Esophagus muscularis mucosa (tissue), 4 donors: Measurements from ENCODE around the gene TIGD1. TPM values are rescaled to one million over a fixed set of nuclear protein-coding genes. Genes with fewer than 3 reads are reported as not detected.

ENCODE experiments used
- DNase-seq: peaks from one replicate; pipeline ENCODE4 v3.0.0-alpha.2; 2017; ENCODE audit errors: extremely low spot score
- H3K27ac ChIP-seq, 4 donors: fragments of 200-600 bp; sonication (generic); replicated peaks in 1 of 4; 1 replicate in 3 of 4; 2 replicates in 1 of 4; pipeline ENCODE4 v1.5.1; 2016 to 2019; ENCODE audit warnings: mild to moderate bottlenecking in 1 of 4
- H3K27me3 ChIP-seq, 4 donors: fragments of 200-600 bp; sonication (generic); one replicate each; pipeline versions ENCODE4 v1.5.1 to v1.6.0; 2016 to 2019
- H3K36me3 ChIP-seq, 4 donors: fragments of 200-600 bp; sonication (generic); one replicate each; pipeline ENCODE4 v1.5.1; 2016 to 2019
- H3K4me1 ChIP-seq, 4 donors: fragments of 200-600 bp; sonication (generic); one replicate each; pipeline ENCODE4 v1.5.1; 2016 to 2019
- H3K4me3 ChIP-seq, 4 donors: fragments of 200-600 bp; sonication (generic); 1 replicate in 2 of 4; 2 replicates in 2 of 4; pipeline ENCODE4 v1.5.1; 2016 to 2019; ENCODE audit warnings: mild to moderate bottlenecking in 4 of 4, moderate library complexity in 1 of 4
- H3K9me3 ChIP-seq, 4 donors: fragments of 200-600 bp; sonication (generic); 1 replicate in 3 of 4; 2 replicates in 1 of 4; pipeline ENCODE4 v1.5.1; 2016 to 2019
- EP300 ChIP-seq: sonication (generic); formaldehyde crosslinking; IDR thresholded peaks from one replicate; pipeline ENCODE4 v1.6.1; 2017; ENCODE audit warnings: antibody characterized with exemption
- POLR2A ChIP-seq: fragments of 450-650 bp; IDR thresholded peaks from one replicate; pipeline ENCODE4 v1.6.1; 2017; ENCODE audit warnings: antibody characterized with exemption, moderate library complexity, mild to moderate bottlenecking, low read depth
- POLR2AphosphoS5 ChIP-seq, 2 donors: sonication (generic); formaldehyde crosslinking; IDR thresholded peaks; one replicate each; pipeline ENCODE4 v1.6.1; 2017; ENCODE audit warnings: antibody characterized with exemption in 2 of 2
- WGBS: methylation state at CpG from one replicate; pipeline ENCODE4 v1.1.5; 2018; 5-methylcytosine and 5-hydroxymethylcytosine counted together
- intact Hi-C: fragments of 100-400 bp; cut with DNase I; formaldehyde crosslinking; loops from one replicate; pipeline ENCODE4 v1.15.1; 2023
- total RNA-seq, 4 donors: library from RNA; depleted of rRNA; stranded (reverse); fragments of >200 nt; gene quantifications; one replicate each; pipeline versions ENCODE4 v1.1.0 to v1.2.1, GENCODE V29; 2016
- TF ChIP-seq, protein P1 (sequence below), 3 experiments: fragments of 200-600 bp in 2 of 3; fragments of 450-650 bp in 1 of 3; sonication (generic) in 2 of 3; IDR thresholded peaks; one replicate each; pipeline ENCODE4 v1.5.1; 2017 to 2019; ENCODE audit warnings: antibody characterized with exemption in 3 of 3, mild to moderate bottlenecking in 2 of 3, moderate library complexity in 1 of 3

Gene TIGD1
- total RNA-seq, 4 donors from 2014 or later = 1.2 to 1.7 (median 1.6) TPM

DNA sequence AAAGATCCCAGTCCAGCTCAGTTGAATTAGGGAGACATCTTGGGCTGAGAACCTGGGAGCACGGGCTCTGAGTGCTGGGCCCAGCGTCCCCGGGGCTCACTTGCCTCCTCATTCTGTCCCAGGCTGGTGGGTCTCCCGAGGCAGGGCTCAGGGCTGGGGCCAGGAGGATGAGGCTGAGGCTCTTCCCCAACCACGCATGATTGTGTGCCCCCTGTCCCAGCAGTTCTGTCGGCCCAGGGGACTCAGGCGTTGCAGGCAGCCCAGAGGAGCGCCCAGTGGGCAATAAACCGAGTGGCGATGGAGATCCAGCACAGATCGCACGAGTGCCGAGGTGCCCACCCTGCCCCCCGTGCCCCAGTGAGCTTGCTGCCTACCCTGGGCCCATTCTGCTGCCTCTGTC is 29.3 kb downstream of the TIGD1 start:
- Histone ChIP-seq H3K27ac (no peak overlapping the region), H3K9me3 (no peaks in the 10 kb centered on the region), H3K36me3 (no peaks in the 10 kb centered on the region), H3K4me3 (no peak overlapping the region), H3K4me1 (peaks cover 31 to 43% (median 38%) of the 10 kb centered on the region in 4 donors), H3K27me3 (peaks cover 6 to 87% (median 44%) of the 10 kb centered on the region in 4 donors)
- intact Hi-C loops = loop anchor here (10.0 kb wide), 1 partner anchor 616 kb away; no protein-coding TSS in a partner anchor
- TF ChIP-seq, protein P1, sequence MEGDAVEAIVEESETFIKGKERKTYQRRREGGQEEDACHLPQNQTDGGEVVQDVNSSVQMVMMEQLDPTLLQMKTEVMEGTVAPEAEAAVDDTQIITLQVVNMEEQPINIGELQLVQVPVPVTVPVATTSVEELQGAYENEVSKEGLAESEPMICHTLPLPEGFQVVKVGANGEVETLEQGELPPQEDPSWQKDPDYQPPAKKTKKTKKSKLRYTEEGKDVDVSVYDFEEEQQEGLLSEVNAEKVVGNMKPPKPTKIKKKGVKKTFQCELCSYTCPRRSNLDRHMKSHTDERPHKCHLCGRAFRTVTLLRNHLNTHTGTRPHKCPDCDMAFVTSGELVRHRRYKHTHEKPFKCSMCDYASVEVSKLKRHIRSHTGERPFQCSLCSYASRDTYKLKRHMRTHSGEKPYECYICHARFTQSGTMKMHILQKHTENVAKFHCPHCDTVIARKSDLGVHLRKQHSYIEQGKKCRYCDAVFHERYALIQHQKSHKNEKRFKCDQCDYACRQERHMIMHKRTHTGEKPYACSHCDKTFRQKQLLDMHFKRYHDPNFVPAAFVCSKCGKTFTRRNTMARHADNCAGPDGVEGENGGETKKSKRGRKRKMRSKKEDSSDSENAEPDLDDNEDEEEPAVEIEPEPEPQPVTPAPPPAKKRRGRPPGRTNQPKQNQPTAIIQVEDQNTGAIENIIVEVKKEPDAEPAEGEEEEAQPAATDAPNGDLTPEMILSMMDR (IDR thresholded peaks at IDR 0.05) = no peak
- no peak for TF ChIP-seq POLR2A
- no peak for TF ChIP-seq EP300
- TF ChIP-seq POLR2AphosphoS5 (IDR thresholded peaks at IDR 0.05) = no peak
- 85% methylated on average over 9 of the region's 14 CpGs for WGBS
- DNase-seq = no peak

DNA sequence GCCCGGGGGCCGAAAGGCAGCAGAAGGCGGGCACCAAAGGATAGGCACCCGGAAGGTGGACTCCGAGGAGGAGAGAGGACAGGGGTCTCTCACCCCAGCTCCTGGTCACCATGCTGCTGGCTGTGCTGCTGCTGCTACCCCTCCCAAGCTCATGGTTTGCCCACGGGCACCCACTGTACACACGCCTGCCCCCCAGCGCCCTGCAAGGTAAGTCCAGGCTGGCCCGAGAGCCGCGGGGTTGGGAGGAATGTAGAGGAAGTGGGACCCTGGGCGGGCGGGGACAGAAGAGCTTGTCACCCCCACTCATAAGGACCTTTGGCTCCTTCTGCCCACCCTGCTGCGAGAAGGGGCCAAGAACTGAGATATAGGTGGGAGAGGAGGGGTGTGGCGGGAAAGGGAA is 29.9 kb downstream of the TIGD1 start:
- Histone ChIP-seq H3K27me3 (peaks cover 6 to 86% (median 42%) of the 10 kb centered on the region in 4 donors), H3K36me3 (no peaks in the 10 kb centered on the region), H3K27ac (no peak overlapping the region), H3K4me3 (no peak overlapping the region), H3K9me3 (no peaks in the 10 kb centered on the region), H3K4me1 (peaks cover 27 to 38% (median 34%) of the 10 kb centered on the region in 4 donors)
- TF ChIP-seq, protein P1 (IDR thresholded peaks at IDR 0.05) = no peak
- TF ChIP-seq EP300 (no peak), POLR2A (no peak), POLR2AphosphoS5 (IDR thresholded peaks at IDR 0.05) (no peak)
- 81% methylated on average over 15 of the region's 15 CpGs for WGBS
- intact Hi-C loops = loop anchor here (10.0 kb wide), 1 partner anchor 616 kb away; no protein-coding TSS in a partner anchor
- no peak for DNase-seq

DNA sequence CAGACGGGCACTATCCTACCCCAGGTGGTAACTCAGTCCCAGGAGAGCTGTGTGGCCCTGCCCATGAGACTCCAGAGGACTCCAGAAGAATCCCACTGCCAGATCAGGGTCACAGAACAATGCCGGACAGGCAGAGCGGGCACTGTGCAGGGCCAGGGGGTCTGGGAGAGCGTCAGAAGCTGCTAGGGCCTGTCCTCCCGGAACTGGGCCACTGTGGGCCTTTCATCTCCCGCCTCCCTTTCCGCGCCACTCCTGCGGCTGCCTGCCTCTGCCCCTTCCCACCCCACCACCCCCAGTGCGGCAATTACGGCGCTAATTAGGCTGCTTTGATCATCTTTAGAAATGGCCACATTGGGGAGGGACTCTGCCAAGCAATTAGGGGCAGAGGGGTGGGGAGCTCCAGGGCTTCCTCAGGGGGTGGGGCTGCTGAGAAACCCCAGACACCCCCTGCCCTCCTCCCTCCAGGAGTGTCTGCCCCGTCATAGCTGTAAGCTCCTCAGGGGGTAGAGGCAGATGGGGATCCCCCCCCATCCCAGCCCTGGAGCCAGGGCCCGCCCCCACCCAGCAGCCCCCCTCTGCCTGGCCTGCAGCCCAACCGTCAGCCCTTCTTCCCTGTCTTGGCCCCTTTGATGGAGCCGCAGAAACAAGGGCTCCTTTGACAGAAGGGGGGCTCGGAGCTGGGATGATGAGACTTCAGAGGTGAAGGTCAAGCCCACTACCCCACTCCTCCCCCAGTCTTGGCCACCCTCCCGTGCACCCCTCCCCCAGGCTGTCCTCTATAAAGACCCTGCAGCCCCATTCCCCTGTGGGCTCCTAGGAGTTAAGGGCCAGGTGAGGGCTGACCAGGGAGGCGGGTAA is 30.5 kb downstream of the TIGD1 start, which contains the start of gene PRSS56:
Gene PRSS56, plus strand, starts transcription at position 808 of the 858 bp plus-strand sequence. CDS start 211 bp downstream, outside the sequence.
- 75% methylated on average over 17 of the region's 19 CpGs for WGBS
- Histone ChIP-seq H3K4me1 (peaks cover 20 to 33% (median 29%) of the 10 kb centered on the region in 4 donors), H3K4me3 (no peak within 1 kb of the TSS), H3K9me3 (no peaks in the 10 kb centered on the region), H3K36me3 (no peaks in the 10 kb centered on the region), H3K27ac (no peak within 1 kb of the TSS), H3K27me3 (peaks cover 6 to 79% (median 35%) of the 10 kb centered on the region in 4 donors)
- TF ChIP-seq POLR2AphosphoS5 (IDR thresholded peaks at IDR 0.05) = no peak
- TF ChIP-seq EP300 = no peak
- TF ChIP-seq, protein P1 (IDR thresholded peaks at IDR 0.05) = no peak
- no peak for TF ChIP-seq POLR2A
- DNase-seq = no peak
- intact Hi-C loops = loop anchor here (10.0 kb wide), 1 partner anchor 615 kb away; no protein-coding TSS in a partner anchor

DNA sequence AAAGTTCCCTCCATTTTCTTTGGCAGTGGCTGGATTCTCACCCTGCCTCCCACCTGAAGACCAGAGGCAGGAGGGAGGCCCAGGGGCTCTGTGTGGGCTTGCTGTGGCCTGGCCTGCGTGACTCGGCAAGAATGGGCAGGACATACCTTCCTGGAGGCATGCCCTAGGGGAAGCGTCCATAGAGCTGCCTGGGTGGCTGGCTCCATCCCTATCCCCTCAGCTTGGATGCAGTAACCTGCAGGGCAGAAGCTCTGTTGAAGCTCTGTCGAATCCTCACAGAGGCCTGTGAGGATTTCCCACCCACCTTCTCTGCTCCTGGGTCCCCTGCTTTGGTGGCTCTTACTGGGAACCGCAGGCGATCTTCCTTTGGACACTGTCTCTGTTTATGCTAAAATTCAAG is 31.5 kb downstream of the TIGD1 start:
- H3K9me3 ChIP-seq = no peaks in the 10 kb centered on the region
- no peak for DNase-seq
- TF ChIP-seq EP300 (no peak), POLR2AphosphoS5 (IDR thresholded peaks at IDR 0.05) (no peak), POLR2A (no peak)
- TF ChIP-seq, protein P1 (IDR thresholded peaks at IDR 0.05) = no peak
- H3K4me1 ChIP-seq = peaks cover 12 to 24% (median 20%) of the 10 kb centered on the region in 4 donors
- H3K27me3 ChIP-seq = peaks cover 6 to 70% (median 25%) of the 10 kb centered on the region in 4 donors
- intact Hi-C loops = no loop called here
- WGBS = 88% methylated on average over 3 of the region's 6 CpGs
- H3K4me3 ChIP-seq = no peak overlapping the region
- no peaks in the 10 kb centered on the region for H3K36me3 ChIP-seq
- H3K27ac ChIP-seq = no peak overlapping the region
